Astrocyte (in vitro differentiated cells and primary cell): ENCODE data around the gene ZNF557. TPM values are rescaled to one million over a fixed set of nuclear protein-coding genes. Genes with fewer than 3 reads are reported as not detected.

Experiments
- DNase-seq: peaks from one replicate; pipeline ENCODE4 v3.0.0-alpha.2; 2010; ENCODE audit warnings: low read depth
- FAIRE-seq: peaks from 2 replicates; lab custom pipeline; 2011; peaks lifted over from hg19 to GRCh38; lab: Jason Lieb, UNC
- H2AFZ ChIP-seq: 2 replicates; pipeline ENCODE4 v1.6.0; 2012; ENCODE audit warnings: low read depth, low read length, inconsistent platforms
- H3K27ac ChIP-seq: 2 replicates; pipeline ENCODE4 v1.5.1; 2011; ENCODE audit warnings: low read depth, low read length, inconsistent platforms
- H3K27me3 ChIP-seq: 2 replicates; pipeline ENCODE4 v1.6.0; 2011; ENCODE audit warnings: low read length, inconsistent platforms; ENCODE audit not compliant: insufficient read depth
- H3K36me3 ChIP-seq: 2 replicates; pipeline ENCODE4 v1.5.1; 2011; ENCODE audit warnings: low read length, inconsistent platforms; ENCODE audit not compliant: insufficient read depth
- H3K4me1 ChIP-seq: 2 replicates; pipeline ENCODE4 v1.5.1; 2011; ENCODE audit warnings: low read length, inconsistent platforms; ENCODE audit not compliant: insufficient read depth
- H3K4me2 ChIP-seq: 2 replicates; pipeline ENCODE4 v1.6.0; 2012; ENCODE audit warnings: low read length, inconsistent platforms
- H3K4me3 ChIP-seq: 2 replicates; pipeline ENCODE4 v1.5.1; 2011; ENCODE audit warnings: low read depth, mild to moderate bottlenecking, low read length, inconsistent platforms; ENCODE audit not compliant: insufficient read depth
- H3K79me2 ChIP-seq: 2 replicates; pipeline ENCODE4 v1.6.0; 2012; ENCODE audit warnings: mild to moderate bottlenecking, low read length, inconsistent platforms; ENCODE audit not compliant: insufficient read depth
- H3K9ac ChIP-seq: 2 replicates; pipeline ENCODE4 v1.6.0; 2012; ENCODE audit warnings: mild to moderate bottlenecking, low read length, inconsistent platforms
- H3K9me3 ChIP-seq: 2 replicates; pipeline ENCODE4 v1.5.1; 2012; ENCODE audit warnings: low read depth, mild to moderate bottlenecking, low read length, inconsistent platforms; ENCODE audit not compliant: insufficient read depth
- H4K20me1 ChIP-seq: 2 replicates; pipeline ENCODE4 v1.6.0; 2012; ENCODE audit warnings: low read length, inconsistent platforms; ENCODE audit not compliant: insufficient read depth
- H3K27ac Mint-ChIP-seq: one replicate; pipeline ENCODE4 v1.8.0; 2021; ENCODE audit warnings: mild to moderate bottlenecking, mixed read lengths; ENCODE audit not compliant: unreplicated experiment
- H3K27me3 Mint-ChIP-seq: one replicate; pipeline ENCODE4 v1.8.0; 2021; ENCODE audit warnings: low read depth, mixed read lengths; ENCODE audit not compliant: unreplicated experiment
- H3K36me3 Mint-ChIP-seq: one replicate; pipeline ENCODE4 v1.8.0; 2021; ENCODE audit warnings: low read depth, mixed read lengths; ENCODE audit not compliant: unreplicated experiment
- H3K4me1 Mint-ChIP-seq: one replicate; pipeline ENCODE4 v1.8.0; 2021; ENCODE audit warnings: low read depth, mixed read lengths; ENCODE audit not compliant: unreplicated experiment
- H3K4me3 Mint-ChIP-seq: one replicate; pipeline ENCODE4 v1.8.0; 2021; ENCODE audit warnings: mild to moderate bottlenecking, moderate library complexity, mixed read lengths; ENCODE audit not compliant: unreplicated experiment
- H3K9me3 Mint-ChIP-seq: one replicate; pipeline ENCODE4 v1.8.0; 2021; ENCODE audit warnings: mild to moderate bottlenecking, mixed read lengths; ENCODE audit not compliant: unreplicated experiment
- CTCF ChIP-seq: IDR thresholded peaks from 2 replicates; pipeline ENCODE4 v1.5.1; 2011; ENCODE audit warnings: low read depth, mild to moderate bottlenecking, inconsistent platforms, low read length, moderate library complexity; ENCODE audit not compliant: insufficient read depth
- EZH2 ChIP-seq: IDR thresholded peaks from 2 replicates; pipeline ENCODE4 v1.6.1; 2012; ENCODE audit warnings: mild to moderate bottlenecking, low read length, inconsistent platforms; ENCODE audit not compliant: insufficient read depth
- total RNA-seq: library from RNA; stranded (reverse); gene quantifications from 2 replicates; pipeline ENCODE4 v1.2.1, GENCODE V29; 2021

Gene ZNF557
- total RNA-seq, 1 donor from 2014 or later: 9.6 TPM

DNA sequence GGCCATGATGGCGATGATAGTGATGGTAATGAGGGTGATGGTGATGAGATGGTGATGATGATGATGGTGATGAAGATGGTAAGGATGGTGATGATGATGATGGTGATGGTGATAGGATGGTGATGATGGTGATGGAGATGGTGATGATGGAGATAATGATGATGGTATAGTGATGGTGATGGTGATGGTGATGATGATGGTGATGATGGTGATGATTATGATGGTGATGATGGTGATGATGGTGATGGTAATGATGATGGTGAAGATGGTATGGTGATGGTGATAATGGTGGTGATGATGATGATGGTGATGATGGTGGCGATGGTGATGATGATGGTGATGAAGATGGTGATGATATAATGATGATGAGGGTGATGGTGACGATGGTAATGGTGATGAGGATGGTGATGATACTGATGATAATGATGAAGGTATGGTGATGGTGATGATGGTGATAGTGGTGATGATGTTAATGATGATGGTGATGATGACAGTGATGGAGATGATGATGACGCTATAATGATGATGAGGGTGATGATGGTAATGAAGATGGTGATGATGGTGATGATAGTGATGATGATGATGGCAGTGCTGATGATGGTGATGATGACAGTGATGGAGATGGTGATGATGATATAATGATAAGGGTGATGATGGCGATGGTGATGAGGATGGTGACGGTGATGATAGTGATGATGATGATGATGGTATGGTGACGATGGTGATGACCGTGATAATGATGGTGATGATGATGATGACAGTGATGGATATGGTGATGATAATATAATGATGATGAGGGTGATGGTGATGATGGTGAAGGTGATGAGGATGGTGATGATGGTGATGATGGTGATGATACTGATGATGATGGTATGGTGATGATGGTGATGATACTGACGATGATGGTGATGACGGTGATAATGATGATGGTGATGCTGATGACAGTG, 37.5 kb downstream of the ZNF557 start:
- no peaks in the 10 kb centered on the region for H3K36me3 Mint-ChIP-seq
- peaks cover 6% of the 10 kb centered on the region for H3K9me3 ChIP-seq
- no peak overlapping the region for H3K27ac Mint-ChIP-seq
- no peak overlapping the region for H3K27ac ChIP-seq
- no peaks in the 10 kb centered on the region for H4K20me1 ChIP-seq
- DNase-seq (no peak), FAIRE-seq (peak; percentile 13)
- H3K27me3 ChIP-seq: no peaks in the 10 kb centered on the region
- H3K9me3 Mint-ChIP-seq: no peaks in the 10 kb centered on the region
- no peaks in the 10 kb centered on the region for H3K4me1 ChIP-seq
- no peaks in the 10 kb centered on the region for H3K4me1 Mint-ChIP-seq
- no peak for TF ChIP-seq CTCF
- no peak for TF ChIP-seq EZH2
- H3K4me3 Mint-ChIP-seq: no peak overlapping the region
- no peak overlapping the region for H3K4me2 ChIP-seq
- H2AFZ ChIP-seq: no peak overlapping the region
- no peaks in the 10 kb centered on the region for H3K79me2 ChIP-seq
- H3K27me3 Mint-ChIP-seq: no peaks in the 10 kb centered on the region
- H3K4me3 ChIP-seq: no peak overlapping the region
- no peaks in the 10 kb centered on the region for H3K36me3 ChIP-seq
- no peak overlapping the region for H3K9ac ChIP-seq

DNA sequence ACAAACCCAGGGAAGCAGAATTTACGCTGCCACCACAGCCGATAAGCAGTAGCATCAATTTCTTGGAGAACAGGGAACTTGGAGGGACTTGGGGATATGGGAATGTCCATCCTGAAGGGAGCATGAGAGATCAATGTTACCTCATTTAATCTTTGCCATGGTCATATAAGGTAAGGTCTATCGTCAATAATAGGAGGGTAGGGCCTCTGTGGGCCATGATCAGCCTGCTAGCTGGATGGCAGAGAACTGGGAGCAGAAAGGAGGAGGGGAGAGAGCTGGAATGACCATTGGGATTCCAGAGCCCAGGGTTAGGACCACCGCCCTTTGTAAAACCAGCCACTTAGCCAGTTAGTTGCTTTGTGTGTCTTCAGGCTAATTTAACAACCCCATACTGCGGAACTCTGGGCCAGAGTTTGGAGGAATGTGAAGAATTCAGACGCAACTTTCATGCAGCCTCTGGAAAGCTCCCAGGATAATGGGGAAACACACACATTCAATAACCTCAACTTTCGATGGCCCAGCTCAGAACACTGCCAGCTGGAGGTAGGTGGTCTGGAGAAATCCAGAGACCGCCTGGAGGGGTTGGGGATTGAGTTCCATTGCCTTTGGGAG, 40.3 kb downstream of the ZNF557 start:
- Histone ChIP-seq H3K4me3 (no peak overlapping the region), H3K27me3 (no peaks in the 10 kb centered on the region), H3K4me1 (no peaks in the 10 kb centered on the region), H3K4me2 (no peak overlapping the region), H3K79me2 (no peaks in the 10 kb centered on the region), H3K36me3 (no peaks in the 10 kb centered on the region), H2AFZ (no peak overlapping the region), H4K20me1 (no peaks in the 10 kb centered on the region), H3K9ac (no peak overlapping the region), H3K27ac (no peak overlapping the region), H3K9me3 (peaks cover 10% of the 10 kb centered on the region)
- Mint-ChIP-seq H3K4me3 (no peak overlapping the region), H3K27ac (no peak overlapping the region), H3K4me1 (no peaks in the 10 kb centered on the region), H3K9me3 (peaks cover 2% of the 10 kb centered on the region), H3K27me3 (no peaks in the 10 kb centered on the region), H3K36me3 (peaks cover 2% of the 10 kb centered on the region)
- TF ChIP-seq CTCF (no peak), EZH2 (no peak)
- FAIRE-seq (no peak), DNase-seq (no peak)

DNA sequence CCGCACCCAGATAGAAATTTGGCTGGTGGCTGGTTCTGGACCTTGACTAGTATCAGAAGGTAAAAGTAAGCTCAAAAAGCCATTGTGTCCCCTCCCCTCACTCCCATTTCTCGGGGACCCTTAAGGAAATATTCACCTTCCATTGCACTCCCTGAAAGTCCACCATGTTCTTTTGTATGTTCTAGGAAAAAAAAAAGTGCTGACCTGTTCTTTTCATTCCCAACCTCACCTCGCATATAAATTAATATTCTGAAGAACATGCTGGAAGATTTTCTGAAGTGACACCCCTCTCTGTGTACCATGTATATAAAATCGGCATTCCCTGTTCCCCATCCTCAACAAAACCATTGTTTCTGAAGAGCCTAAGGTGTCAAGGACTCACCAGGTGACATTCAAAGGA, 43.2 kb downstream of the ZNF557 start:
- Histone ChIP-seq H2AFZ (no peak overlapping the region), H3K9ac (no peak overlapping the region), H3K27me3 (no peaks in the 10 kb centered on the region), H3K4me1 (no peaks in the 10 kb centered on the region), H3K4me2 (no peak overlapping the region), H3K4me3 (no peak overlapping the region), H4K20me1 (no peaks in the 10 kb centered on the region), H3K27ac (no peak overlapping the region), H3K79me2 (no peaks in the 10 kb centered on the region), H3K9me3 (peaks cover 4% of the 10 kb centered on the region), H3K36me3 (no peaks in the 10 kb centered on the region)
- no peaks in the 10 kb centered on the region for H3K4me1 Mint-ChIP-seq
- peaks cover 2% of the 10 kb centered on the region for H3K36me3 Mint-ChIP-seq
- FAIRE-seq (no peak), DNase-seq (no peak)
- H3K4me3 Mint-ChIP-seq: no peak overlapping the region
- no peak overlapping the region for H3K27ac Mint-ChIP-seq
- peaks cover 2% of the 10 kb centered on the region for H3K9me3 Mint-ChIP-seq
- H3K27me3 Mint-ChIP-seq: no peaks in the 10 kb centered on the region
- TF ChIP-seq EZH2 (no peak), CTCF (no peak)
